Putamen (tissue), 1 donor: ENCODE results near the gene CTRB1.

Source experiments
- DNase-seq: peaks from one replicate; pipeline ENCODE4 v3.0.0-alpha.2; 2016; ENCODE audit warnings: low spot score

CTRB1 gene

DNA sequence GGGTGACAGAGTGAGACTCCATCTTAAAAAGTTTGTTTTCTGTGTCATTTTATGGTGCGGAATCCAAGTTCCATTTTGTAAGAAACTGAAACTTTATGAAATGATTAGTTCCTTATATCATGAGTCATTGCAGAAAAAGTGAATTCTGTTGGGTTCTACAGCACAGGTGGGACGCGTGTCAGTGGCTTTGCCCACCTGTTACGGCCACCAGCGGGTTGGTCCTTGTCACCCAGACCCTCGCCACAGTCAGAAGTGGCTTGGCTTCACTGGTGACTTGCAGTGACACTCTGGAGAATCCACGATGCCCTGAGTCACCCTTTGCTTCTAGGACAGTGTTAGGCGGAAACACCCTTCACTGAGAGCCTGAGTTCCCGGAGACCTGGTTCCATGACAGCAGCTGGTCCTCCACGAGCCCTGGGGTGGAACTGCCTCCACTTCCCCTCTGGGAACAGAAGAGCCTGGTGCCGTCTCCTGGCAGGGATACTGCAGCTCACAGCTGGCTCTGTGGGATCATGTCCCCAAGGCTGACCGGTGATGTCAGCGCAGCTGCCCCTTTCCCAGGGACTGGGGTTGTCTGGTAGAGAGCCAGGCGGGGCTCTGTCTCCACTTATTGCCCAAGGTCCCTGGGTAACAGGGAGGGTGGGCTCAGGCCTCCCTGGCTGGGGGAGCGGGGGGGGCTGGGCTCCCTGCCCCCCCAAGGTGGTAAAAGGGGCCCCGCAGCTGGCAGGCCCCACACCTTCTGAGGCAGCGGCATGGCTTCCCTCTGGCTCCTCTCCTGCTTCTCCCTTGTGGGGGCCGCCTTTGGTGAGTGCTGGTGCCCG is at the start of gene CTRB1:
Gene CTRB1, plus strand, starts transcription at position 733 of the 821 bp plus-strand sequence. Its CDS starts 20 bp downstream, at position 753.
- no peak for DNase-seq

DNA sequence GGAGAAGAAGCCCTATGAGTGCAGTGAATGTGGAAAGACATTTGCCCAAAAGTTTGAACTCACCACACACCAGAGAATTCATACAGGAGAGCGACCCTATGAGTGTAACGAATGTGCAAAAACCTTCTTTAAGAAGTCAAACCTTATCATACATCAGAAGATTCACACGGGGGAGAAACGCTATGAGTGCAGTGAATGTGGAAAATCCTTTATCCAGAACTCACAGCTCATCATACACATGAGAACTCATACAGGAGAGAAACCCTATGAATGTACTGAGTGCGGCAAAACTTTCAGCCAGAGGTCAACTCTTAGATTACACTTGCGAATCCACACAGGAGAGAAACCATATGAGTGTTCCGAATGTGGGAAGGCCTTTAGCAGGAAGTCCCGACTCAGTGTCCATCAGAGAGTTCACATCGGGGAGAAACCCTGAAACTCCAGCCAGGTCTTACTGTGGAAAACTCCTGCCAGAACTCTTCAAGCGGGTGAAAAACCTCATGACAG is 48.8 kb upstream of the CTRB1 start:
- no peak for DNase-seq

DNA sequence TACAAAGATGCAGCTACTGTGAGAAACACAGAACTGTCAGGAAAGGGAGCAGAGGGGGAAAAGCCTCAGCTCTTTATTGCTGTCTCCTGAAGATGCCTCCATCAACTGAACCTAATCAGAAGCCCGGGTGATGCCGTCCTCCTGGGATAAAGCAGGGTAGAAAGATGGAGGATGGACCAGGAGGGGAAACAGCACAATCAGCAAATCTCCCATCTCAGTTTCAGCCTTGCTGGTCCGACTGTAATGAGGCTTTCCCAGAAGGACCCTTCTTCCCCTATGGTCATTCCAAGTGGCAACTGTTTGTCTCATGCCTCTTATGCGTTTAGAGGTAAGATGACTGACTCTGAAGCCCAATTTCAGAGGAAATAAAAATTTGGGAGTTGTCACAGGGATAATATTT is 46.2 kb upstream of the CTRB1 start:
- no peak for DNase-seq

DNA sequence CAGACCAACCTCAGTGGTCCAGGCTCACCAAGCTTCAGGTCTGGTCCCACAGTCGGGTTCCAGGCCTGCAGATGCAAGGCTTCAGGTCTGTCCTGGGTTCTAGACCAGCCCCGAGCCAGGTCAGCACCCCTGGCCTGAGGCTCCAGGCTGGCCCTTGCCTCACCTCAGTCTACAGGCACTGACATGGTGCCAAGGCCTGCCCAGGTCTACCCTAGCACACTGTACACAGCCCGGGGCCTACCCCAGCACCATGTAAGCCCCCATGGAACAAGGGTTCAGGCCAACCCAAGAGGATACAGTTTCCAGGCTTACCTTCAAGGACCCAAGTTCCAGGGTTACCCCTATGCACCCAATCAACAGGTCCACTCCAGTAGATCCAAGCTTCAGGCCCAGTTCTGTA is 43.7 kb upstream of the CTRB1 start:
- DNase-seq: no peak

DNA sequence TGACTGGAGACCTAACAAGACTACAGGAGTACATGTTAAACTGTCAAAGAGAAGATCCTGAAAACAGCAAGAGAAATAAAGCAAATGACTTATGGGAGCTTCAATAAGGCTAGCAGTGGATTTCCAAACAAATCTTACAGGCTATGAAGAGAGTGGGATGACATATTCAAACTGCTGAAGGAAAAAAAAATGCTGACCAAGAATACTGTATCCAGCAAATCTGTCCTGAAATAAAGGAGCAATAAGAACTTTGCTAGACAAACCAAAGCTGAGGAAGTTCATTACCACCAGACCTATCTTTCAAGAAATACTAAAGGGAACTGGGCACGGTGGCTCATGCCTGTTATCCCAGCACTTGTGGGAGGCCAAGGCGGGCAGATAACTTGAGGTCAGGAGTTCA is 41.9 kb upstream of the CTRB1 start:
- DNase-seq: no peak

DNA sequence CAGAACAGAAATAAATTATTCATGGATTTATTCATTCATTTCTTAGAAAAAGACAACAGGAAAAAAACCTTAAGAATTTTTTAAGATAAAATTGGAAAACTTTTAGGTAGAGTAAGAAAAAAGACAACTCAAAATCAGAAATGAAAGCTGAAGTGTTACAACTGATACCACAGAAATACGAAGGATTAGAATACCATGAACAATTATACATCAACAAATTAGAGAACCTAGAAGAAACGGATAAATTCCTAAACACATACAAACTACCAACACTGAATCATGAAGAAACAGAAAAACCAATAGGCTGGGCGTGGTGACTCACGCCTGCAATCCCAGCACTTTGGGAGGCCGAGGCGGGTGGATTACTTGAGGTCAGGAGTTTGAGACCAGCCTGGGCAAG is 39.6 kb upstream of the CTRB1 start:
- no peak for DNase-seq

DNA sequence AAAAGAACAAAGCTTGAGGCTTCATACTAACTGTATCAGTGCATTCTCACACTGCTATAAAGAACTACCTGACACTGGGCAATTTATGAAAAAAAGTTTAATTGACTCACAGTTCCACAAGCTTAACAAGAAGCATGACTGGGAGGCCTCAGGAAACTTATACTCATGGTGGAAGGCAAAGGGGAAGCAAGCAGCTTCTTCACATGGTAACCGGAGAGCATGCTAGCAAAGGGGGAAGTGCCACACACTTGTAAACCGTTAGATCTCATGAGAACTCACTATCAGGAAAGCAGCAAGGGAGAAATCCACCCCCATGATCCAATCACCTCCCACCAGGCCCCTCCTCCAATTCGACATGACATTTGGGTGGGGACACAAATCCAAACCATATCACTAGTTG is 37.2 kb upstream of the CTRB1 start:
- no peak for DNase-seq

DNA sequence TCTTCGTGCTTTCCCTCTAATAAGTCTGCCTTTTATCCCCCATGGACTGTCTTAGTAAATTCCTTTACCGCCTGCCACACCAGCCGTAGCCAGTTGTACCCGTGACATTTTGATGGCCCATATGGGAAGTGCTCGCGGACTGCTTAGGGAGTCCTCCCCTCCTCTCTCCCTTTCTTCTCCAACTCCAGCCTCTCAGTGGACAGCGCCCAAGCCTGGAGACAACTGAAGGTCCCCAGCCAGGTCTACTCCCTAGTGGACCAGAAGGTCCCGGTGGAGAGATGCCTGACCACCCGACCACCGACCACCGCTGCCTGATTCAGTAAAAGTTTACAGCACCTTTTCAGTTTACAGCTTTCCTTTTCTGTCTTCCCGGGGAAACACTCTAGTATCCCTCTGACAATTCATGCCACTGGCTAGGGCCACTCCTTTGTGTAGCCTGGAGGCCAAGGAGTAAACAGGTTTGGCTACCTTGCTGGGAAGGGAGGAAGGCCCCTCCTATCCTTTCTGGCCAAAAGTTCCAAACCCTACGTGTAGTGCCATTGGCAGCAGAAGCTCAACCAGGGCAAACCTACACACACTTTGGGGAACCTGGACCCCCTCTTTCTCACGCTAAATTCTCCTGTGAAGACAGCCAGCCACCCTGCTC is 29.8 kb upstream of the CTRB1 start:
- DNase-seq: no peak

DNA sequence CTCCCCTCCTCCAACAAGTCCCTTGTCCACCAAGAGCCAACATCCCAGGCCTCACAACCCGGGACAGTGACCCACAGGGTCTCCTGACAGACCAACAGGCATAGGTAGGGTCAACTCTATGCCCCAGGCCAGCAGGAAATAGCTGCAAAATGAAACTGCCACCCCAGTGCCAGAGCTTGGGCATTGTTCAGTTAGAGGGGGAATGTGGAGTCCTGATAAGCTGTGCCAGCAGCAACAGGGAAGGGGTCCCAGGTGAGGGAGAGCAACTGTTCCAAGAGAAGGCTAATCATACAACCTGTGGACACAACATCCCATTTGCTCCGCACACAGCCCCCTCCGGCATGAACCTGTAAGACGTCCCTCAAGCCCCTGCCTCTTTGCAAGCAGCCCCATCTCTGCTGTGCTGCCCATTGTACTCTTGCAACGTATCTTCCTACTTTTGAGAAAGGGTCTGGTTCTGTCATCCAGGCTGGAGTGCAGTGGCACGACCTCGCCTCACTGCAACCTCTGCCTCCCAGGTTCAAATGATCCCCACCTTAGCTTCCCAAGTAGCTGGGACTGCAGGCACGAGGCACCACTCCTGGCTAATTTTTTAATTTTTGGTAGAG is 29.0 kb upstream of the CTRB1 start:
- no peak for DNase-seq

DNA sequence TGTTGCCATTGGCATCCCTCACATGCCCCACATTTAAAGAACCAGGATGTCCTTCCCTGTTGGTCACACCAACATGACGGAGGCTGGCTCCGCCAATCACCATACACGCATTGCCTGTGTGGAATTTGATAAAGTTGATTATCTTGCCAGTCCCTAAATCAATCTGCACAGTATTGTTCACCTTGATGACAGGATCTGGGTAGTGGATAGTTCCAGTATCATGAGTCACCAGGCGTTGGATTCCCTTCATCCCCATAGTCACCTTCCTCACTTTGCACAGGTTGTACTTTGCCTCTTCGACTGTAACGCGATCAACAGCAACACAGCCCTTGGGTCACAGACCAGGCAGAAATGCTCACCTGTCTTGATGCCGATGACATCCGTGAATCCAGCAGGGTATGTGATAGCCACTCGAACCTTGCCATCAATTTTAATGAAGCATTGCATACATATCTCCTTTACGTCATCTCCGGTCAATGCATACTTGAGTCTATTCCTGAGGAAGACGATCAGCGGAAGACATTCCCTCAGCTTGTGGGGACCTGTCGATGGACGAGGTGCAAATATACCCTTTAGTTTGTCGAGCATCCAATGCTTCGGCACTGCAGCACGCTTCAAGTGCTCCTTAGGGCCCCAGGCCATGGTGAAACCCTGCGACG is 26.1 kb upstream of the CTRB1 start:
- DNase-seq: no peak

DNA sequence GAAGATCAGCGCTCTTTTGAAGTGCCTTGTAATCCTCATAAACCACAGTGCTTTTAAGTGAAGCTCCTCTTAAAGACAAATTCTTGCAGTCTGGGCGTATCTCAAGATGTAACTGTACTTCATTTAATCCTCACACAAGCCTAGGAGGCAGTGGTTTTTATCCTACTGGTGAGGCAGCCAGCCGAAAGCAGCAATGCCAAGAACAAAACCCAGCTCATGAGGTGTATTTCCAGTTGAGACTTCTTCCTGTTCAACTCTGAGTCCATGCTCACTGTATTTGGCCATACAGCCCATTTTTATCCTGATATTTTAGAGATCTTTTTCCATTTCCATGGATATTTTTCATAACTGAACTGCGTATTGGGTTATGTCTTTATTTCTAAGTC is 25.5 kb upstream of the CTRB1 start:
- DNase-seq: no peak

DNA sequence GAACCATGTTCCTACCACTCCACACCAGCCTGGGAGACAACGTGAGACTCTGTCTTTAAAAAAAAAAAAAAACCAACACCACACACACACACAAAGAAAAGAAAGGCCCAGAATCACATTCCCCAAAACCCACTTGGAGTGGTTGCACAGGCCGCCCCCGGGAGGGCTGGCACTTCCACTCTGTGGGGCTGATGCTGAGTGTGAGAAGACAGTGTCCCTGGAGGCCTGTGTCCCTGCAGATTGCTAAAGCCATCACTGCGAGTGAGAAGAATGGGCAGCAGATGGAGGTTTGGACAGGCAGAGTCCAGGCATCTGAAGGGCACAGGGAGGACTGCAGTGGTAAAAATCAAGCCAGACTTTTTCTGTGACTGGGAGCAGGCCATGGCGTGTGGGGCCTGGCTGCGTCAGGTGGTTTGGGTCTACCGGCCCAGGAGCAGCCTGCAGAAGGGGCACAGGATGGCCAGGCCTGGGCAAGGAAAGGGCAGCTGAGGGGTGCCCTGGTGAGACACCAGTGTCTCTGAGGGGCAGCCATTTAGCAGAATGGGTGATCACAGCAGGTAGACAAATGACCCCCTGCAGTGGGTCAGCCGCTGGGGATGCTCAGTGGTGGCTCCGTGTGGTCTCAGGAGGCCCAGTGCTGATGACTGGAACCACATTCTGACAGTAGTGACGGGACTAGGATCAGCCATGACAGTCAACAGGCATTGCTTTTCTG is 24.9 kb upstream of the CTRB1 start:
- DNase-seq: no peak

DNA sequence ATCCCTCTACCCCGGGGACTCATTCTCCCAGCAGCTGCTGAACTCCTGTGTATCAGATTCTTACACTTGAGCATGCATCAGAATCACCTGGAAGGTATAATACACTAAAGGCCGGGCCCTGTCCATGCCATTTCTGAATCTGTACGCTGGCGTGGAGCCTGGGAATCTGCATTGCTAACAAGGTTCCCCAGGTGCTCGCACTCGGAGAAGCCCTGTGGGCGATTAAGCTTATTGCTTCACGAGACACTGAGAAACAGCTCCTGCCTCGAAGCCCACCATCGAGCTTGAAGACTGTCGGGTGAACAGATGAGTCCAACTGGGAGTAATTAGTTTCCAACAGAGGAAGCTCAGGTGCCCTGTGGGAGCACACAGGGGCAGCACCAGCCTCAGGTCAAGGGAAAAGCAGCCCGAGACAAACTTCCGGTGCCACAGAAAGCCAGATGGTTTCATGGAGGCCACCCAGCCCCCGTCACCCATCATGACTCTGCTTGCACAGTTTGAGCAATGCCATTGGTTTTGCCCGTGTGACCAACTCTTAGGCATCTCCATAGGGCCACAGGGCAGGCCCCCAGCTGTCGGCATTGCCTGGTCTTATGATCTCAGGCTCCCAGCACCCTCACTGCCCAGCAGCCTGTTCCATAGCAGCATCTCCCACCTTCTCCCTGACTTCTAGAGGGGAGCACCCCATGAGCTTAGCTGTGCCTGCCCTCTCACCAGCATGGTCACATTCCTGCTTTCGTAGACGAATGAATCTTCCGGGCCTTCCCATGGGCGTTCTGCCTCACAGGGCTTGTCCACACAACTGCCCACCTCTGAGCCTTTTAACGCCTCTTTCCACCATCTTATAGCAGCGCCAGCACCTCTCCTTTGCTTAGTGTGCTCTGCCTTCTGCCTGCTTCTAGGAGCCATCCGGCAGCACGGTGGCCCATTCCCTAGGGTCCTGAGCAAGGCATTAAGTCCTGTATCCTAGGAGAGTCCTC is 22.7 kb upstream of the CTRB1 start:
- DNase-seq: no peak

DNA sequence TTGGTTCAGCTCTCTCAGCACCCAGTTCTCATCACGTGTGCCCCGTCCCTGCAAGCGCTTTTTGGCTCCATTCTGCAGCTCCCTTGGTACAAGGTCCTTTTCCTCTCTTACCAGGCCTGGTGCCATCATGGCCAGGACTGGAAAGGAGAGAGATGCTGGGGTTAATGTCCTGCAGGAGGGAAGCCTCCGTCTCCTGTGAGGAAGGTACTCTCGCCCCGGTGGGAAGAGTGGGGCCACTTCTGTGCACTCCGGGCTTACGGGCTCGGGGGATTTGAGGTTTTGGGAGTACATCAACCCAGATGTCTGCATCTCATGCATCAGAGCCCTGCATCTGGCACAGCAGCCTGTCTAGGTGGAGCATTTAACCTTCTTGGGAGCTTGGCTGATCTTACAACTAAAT is 22.0 kb upstream of the CTRB1 start:
- DNase-seq: no peak

DNA sequence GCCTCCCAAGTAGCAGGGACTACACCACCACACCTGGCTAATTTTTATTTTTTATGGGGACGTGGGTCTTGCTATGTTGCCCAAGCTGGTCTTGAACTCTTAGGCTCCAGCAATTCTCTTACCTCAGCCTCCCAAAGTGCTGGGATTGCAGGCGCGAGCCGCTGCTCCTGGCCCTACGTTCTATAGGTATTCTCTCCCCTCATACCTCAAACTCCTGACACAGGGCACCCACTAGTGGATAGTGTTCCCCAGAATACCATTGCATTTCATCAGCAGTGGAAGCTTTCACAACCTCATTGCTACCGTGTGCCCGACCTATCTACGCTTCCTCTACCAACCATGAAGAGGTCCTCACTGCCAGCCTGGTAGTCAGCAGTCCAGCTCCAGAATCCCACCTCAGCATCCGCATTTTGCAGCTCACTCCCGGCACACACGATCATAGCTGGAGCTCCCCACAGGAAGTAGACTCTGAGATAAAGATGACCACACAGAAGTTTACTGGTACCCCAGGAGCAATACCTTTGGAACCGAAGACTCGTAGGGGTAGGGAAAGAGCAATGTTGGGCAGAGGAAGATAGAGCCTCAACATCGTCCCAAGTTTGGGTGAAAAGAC is 21.2 kb upstream of the CTRB1 start:
- no peak for DNase-seq

DNA sequence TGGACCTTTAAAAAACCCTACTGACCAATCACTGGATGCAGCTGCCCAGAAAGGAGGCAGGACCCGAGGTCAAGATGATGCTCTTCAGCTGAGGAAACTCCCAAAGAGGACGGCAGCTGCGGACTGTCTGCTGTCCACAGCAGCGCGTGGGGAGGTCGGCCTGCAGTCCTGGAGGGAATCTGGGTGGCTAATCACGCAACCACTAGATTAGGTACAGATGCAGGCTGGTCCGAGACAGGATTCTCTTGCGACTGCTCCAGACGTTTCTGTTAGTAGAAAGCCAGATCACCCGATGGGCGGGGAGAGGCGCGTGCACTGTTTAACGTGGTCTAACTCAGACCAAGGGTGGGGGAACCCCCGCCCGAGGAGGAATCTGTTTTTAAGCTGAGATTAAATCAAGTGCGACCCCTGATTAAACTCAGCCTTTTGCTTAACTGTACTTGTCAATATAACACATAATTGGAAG is 20.6 kb upstream of the CTRB1 start:
- DNase-seq: no peak

DNA sequence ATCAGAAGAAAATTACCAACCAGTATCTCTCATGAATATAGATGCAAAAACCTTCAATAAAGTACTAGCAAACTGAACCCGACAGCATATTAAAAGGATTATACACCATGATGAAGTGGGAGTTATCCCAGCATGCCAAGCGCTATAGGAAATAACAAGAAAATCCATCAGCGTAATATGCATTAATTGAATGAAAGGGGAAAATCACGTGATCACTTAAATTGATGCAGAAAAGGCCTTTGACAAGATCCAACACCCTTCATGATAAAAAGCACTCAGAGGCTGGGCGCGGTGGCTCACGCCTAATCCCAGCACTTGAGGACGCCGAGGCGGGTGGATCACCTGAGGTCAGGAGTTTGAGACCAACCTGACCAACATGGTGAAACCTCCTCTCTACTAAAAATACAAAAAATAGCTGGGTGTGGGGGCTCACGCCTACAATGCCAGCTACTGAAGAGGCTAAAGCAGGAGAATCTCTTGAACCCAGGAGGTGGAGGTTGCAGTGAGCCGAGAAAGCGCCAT is 16.7 kb upstream of the CTRB1 start:
- DNase-seq: no peak

DNA sequence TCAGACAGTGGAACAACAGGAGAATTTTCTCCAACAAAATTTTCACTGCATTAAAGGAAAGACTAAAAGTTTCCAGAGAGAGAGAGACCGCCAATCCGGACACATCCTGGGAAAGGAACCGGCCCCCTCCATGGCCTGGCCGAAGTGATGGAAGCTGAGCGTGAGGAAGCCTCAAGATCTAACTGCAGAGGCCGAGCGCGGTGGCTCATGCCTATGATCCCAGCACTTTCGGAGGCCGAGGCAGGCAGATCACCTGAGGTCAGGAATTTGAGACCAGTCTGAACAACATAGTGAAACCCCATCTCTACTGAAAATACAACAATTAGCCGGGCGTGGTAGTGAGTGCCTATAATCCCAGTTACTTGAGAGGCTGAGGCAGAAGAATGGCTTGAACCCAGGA is 15.7 kb upstream of the CTRB1 start:
- no peak for DNase-seq

DNA sequence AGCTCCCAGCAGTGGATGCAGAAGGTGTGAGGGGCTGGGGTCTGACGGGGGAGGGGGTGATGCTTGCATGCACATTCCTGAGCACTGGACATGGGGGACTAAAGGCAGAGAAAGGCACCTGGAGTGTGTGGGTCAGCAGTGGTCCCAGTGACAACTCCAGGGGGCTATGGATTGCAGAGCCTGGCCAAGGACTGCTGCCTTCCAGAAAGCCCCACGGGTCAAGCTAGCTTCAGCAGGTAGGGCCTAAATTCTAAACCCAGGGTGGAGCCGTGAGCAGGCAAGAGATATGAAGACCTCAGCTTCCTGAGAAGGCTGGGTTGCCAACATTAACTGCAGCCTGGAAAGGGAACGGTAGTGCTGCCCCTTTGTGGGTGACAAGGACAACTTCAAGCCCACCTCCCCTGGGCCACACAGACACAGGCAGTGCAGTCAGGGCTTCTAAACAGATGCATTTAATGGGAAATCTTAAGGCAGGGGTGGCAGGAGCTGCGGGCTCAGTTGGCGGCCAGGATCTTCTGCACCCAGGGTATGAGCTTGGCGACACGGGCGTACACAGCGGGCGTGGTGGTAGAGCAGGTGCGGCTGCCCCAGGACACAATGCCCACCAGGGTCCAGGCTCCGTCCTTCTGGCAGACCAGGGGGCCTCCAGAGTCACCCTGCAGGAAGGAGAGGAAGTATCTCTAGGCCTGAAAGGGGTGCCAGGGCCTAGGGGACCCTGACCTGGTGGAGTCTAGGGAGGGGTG is 14.9 kb upstream of the CTRB1 start:
- DNase-seq: no peak
